ENCODE results near the gene MALT1. TPM values are rescaled to one million over a fixed set of nuclear protein-coding genes. Genes with fewer than 3 reads are reported as not detected.

Gene MALT1
- total RNA-seq, 4 donors from 2014 or later: 40.1 to 48.9 (median 44.4) TPM

DNA sequence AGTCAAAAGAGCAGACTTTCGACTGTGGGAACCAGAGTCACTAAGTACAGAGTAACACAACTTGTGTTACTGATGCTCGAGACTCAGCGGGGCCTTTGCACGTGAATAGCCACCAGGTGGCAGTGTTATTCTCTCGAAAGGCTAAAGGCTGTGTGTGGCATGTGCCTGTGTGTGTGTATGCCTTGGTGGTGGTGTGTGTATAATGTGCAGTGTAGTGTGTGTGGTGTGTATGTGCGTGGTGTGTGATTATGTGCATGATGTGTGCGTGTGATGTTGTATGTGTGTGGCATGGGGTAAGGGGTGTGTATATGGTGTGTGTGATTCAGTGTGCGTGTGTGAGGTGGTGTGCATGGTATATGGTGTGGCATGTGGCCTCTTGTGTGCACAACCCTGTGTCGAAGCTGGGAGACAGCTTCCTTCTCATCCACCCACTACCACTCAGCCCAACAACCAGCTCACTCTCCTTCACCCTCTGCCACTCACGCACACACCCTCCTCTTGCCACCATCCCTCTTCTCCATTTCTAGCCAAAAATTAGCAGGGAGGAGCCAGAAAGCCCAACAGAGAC, 110.4 kb downstream of the MALT1 start:
- H3K4me3 ChIP-seq (ENCODE audit: low read depth, poor library complexity, severe bottlenecking): no peak overlapping the region
- TF ChIP-seq, protein P1, sequence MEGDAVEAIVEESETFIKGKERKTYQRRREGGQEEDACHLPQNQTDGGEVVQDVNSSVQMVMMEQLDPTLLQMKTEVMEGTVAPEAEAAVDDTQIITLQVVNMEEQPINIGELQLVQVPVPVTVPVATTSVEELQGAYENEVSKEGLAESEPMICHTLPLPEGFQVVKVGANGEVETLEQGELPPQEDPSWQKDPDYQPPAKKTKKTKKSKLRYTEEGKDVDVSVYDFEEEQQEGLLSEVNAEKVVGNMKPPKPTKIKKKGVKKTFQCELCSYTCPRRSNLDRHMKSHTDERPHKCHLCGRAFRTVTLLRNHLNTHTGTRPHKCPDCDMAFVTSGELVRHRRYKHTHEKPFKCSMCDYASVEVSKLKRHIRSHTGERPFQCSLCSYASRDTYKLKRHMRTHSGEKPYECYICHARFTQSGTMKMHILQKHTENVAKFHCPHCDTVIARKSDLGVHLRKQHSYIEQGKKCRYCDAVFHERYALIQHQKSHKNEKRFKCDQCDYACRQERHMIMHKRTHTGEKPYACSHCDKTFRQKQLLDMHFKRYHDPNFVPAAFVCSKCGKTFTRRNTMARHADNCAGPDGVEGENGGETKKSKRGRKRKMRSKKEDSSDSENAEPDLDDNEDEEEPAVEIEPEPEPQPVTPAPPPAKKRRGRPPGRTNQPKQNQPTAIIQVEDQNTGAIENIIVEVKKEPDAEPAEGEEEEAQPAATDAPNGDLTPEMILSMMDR (IDR thresholded peaks at IDR 0.05): peak in 1 of 3 donors; percentile 88
- TF ChIP-seq POLR2A (IDR thresholded peaks at IDR 0.05): no peak
- intact Hi-C loops (cut with DNase I; ENCODE audit: low total_unique reads): loop anchor here (5.0 kb wide), 1 partner anchor 276 kb away; no protein-coding TSS in a partner anchor
- 13 to 15% methylated on average over 10 of the region's 10 CpGs for WGBS, 2 donors
- DNase-seq (ENCODE audit: low spot score in 2 of 2): peak; percentile 80 to 94

- intact Hi-C loops (cut with DNase I; ENCODE audit: low total_unique reads): loop anchor here (5.0 kb wide), 1 partner anchor 273 kb away; no protein-coding TSS in a partner anchor
- H3K4me3 ChIP-seq (ENCODE audit: low read depth, poor library complexity, severe bottlenecking): no peak overlapping the region
- no peak for DNase-seq (ENCODE audit: low spot score in 2 of 2)
- WGBS, 2 donors: 70 to 76% methylated on average over 15 of the region's 15 CpGs
- no peak for TF ChIP-seq POLR2A (IDR thresholded peaks at IDR 0.05)
- TF ChIP-seq, protein P1 (IDR thresholded peaks at IDR 0.05): no peak
These were observed 113.4 kb downstream of the MALT1 start for GRCh38 chr18:58784601-58785137.

DNA sequence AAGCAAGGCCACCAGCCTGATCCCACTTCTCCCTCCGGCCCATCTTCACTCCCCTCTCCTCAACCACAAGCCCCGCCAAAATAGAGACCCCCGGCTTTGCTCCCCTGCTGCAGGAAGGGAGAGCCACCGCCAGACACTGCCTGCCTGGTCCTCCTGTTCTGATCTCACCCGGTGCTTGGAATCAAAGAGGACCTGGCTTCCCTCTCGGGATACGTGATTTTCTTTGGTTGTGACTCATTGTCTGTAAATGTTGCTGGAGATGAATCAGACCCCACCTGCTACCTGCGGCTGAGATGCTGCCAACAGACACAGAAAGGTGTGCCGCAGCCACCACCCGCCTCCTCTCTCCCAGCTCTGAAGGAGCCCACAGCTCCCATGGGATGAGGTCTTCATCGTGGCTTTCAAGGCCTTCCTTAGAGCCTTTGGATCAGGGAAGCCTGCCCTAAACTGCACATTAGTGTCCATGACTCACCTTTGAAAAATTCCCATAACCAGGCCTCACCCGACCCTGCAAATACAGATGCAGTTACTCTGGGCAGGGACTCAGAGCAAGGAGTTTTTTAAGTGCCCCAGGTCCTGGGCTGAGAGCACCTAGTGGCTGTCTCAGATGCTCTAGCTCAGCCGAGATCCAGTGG, 114.0 kb downstream of the MALT1 start:
- no peak overlapping the region for H3K4me3 ChIP-seq (ENCODE audit: low read depth, poor library complexity, severe bottlenecking)
- DNase-seq (ENCODE audit: low spot score in 2 of 2): peak in 1 of 2 donors; percentile 49
- 34 to 38% methylated on average over 12 to 13 of the region's 13 CpGs for WGBS, 2 donors
- intact Hi-C loops (cut with DNase I; ENCODE audit: low total_unique reads): no loop called here
- TF ChIP-seq, protein P1 (IDR thresholded peaks at IDR 0.05): no peak
- no peak for TF ChIP-seq POLR2A (IDR thresholded peaks at IDR 0.05)

- WGBS, 2 donors: 64 to 76% methylated on average over 4 of the region's 4 CpGs
- intact Hi-C loops (cut with DNase I; ENCODE audit: low total_unique reads): no loop called here
- H3K4me3 ChIP-seq (ENCODE audit: low read depth, poor library complexity, severe bottlenecking): no peak overlapping the region
- TF ChIP-seq, protein P1 (IDR thresholded peaks at IDR 0.05): no peak
- no peak for TF ChIP-seq POLR2A (IDR thresholded peaks at IDR 0.05)
- no peak for DNase-seq (ENCODE audit: low spot score in 2 of 2)
These were observed 114.6 kb downstream of the MALT1 start for GRCh38 chr18:58785870-58786269.

DNA sequence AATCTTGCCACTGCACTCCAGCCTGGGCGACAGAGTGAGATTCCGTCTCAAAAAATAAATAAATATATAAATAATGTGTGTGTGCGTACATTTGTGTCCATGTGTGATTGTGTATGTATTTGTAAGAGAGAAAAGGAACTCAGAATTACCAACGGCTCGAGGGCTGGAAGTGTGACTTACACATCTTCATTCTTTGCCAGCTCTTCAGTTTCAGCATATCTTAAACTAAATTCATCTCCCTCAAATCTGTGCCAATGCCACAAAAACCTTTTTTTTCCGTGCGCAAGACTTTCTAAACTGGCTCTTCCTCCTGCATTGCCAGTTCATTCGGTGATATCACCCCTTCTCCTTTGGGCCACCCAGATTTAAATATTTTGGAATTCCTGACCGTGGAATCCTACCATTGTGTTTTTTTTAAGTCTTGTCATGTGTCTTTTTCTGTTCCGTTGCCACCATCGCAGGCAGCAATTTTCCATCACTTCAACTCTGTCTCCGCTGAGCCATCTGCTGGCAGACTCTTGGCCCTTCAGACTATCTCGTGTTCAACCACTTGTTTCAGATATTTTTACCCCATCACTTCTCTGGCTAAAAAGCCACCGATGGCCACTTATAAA, 116.4 kb downstream of the MALT1 start:
- no peak for TF ChIP-seq POLR2A (IDR thresholded peaks at IDR 0.05)
- TF ChIP-seq, protein P1 (IDR thresholded peaks at IDR 0.05): no peak
- intact Hi-C loops (cut with DNase I; ENCODE audit: low total_unique reads): no loop called here
- WGBS, 2 donors: 57 to 65% methylated on average over 14 of the region's 14 CpGs
- no peak for DNase-seq (ENCODE audit: low spot score in 2 of 2)
- no peak overlapping the region for H3K4me3 ChIP-seq (ENCODE audit: low read depth, poor library complexity, severe bottlenecking)

Data from lower leg skin (tissue), 4 donors.